Measurements from ENCODE around the gene PPP2R2D. TPM values are rescaled to one million over a fixed set of nuclear protein-coding genes. Genes with fewer than 3 reads are reported as not detected.
"Not testable (repeated sequence)": the region's sequence is repeated elsewhere in the genome, so short reads cannot be mapped to it uniquely, and the experiment has no call there.

Gene PPP2R2D
- total RNA-seq, 2 experiments from 2014 or later = 32.6 to 32.9 TPM

DNA sequence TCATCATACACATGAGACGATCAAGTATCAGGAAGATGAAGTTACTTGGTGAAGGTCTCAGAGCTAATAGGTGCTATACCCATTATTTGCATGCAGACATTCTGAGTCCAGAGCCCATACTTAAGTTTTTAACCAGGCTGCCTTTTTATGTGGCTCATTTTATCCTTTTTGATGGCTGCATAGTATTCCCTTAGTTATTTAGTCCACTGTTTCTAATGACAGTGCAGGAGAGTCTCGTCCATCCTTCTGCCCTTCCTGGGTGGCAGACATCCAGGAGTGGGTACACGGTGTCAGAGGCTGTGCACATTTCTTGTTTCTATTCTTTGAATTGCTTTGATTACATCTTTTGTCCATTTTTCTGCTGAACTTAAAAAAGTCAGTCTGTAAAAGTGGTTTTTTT is 11.8 kb downstream of the PPP2R2D start:
- no peaks in the 10 kb centered on the region for H3K27me3 ChIP-seq (ENCODE audit: control insufficient read depth in 1 of 2, insufficient read depth in 2 of 2, low read length in 2 of 2)
- CTCF ChIA-PET = interaction anchor here (1.1 kb wide), 1 partner anchor 27 kb away, joined by 3 read pairs; no protein-coding TSS in a partner anchor
- Mint-ChIP-seq H3K4me1 (ENCODE audit: low read depth) (peaks cover 86% of the 10 kb centered on the region), H3K27ac (peak overlapping the region; percentile 61), H3K36me3 (ENCODE audit: low read depth) (peaks cover 52% of the 10 kb centered on the region), H3K27me3 (no peaks in the 10 kb centered on the region), H3K4me3 (no peak overlapping the region), H3K9me3 (no peaks in the 10 kb centered on the region)
- H3K9me3 ChIP-seq (ENCODE audit: control insufficient read depth in 1 of 2, insufficient read depth in 1 of 2, low read length in 2 of 2) = no peaks in the 10 kb centered on the region
- intact Hi-C loops (cut with DNase I, micrococcal nuclease) = no loop called here
- ATAC-seq (ENCODE audit: poor library complexity) (no peak), DNase-seq (no peak)
- H3K36me3 ChIP-seq (ENCODE audit: insufficient read depth, low read length) = peaks cover 13% of the 10 kb centered on the region
- H3K4me1 ChIP-seq (ENCODE audit: insufficient read depth, low read length) = peaks cover 60% of the 10 kb centered on the region
- H3K4me3 ChIP-seq (ENCODE audit: low read length) = no peak overlapping the region
- no peak overlapping the region for H3K27ac ChIP-seq (ENCODE audit: low read depth in 1 of 2, low read length in 2 of 2)
- POLR2A ChIA-PET = interaction anchor here (2.8 kb wide), 1 partner anchor 12 kb away, joined by 13 read pairs; the partner anchor contains the start of gene PPP2R2D
- TF ChIP-seq, protein P1, sequence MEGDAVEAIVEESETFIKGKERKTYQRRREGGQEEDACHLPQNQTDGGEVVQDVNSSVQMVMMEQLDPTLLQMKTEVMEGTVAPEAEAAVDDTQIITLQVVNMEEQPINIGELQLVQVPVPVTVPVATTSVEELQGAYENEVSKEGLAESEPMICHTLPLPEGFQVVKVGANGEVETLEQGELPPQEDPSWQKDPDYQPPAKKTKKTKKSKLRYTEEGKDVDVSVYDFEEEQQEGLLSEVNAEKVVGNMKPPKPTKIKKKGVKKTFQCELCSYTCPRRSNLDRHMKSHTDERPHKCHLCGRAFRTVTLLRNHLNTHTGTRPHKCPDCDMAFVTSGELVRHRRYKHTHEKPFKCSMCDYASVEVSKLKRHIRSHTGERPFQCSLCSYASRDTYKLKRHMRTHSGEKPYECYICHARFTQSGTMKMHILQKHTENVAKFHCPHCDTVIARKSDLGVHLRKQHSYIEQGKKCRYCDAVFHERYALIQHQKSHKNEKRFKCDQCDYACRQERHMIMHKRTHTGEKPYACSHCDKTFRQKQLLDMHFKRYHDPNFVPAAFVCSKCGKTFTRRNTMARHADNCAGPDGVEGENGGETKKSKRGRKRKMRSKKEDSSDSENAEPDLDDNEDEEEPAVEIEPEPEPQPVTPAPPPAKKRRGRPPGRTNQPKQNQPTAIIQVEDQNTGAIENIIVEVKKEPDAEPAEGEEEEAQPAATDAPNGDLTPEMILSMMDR (IDR thresholded peaks at IDR 0.05) = no peak

DNA sequence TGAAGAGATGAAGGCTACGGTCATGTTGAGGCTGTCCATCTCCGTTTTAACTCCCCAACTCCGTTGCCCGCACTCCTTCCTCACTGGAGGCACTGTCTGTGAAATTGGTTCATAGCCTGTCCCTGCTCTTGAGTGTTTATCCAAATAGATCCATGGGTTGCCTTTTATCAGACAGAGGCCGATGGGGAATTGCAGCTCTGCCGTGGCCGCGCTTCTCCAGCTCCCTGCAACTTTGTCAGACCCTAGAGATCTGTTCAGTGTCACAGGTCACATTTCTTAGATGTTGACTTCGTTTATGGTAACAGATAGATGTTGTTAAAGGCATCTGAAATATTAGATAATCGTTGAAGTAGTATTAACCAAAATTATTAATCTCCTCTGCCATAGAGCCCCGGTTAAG is 14.7 kb downstream of the PPP2R2D start:
- H3K4me1 Mint-ChIP-seq (ENCODE audit: low read depth) = peaks cover 79% of the 10 kb centered on the region
- peaks cover 8% of the 10 kb centered on the region for H3K36me3 ChIP-seq (ENCODE audit: insufficient read depth, low read length)
- ATAC-seq (ENCODE audit: poor library complexity) (no peak), DNase-seq (no peak)
- H3K4me3 Mint-ChIP-seq = no peak overlapping the region
- TF ChIP-seq, protein P1 (IDR thresholded peaks at IDR 0.05) = no peak
- H3K27ac ChIP-seq (ENCODE audit: low read depth in 1 of 2, low read length in 2 of 2) = no peak overlapping the region
- no peak overlapping the region for H3K27ac Mint-ChIP-seq
- no peaks in the 10 kb centered on the region for H3K9me3 ChIP-seq (ENCODE audit: control insufficient read depth in 1 of 2, insufficient read depth in 1 of 2, low read length in 2 of 2)
- H3K27me3 ChIP-seq (ENCODE audit: control insufficient read depth in 1 of 2, insufficient read depth in 2 of 2, low read length in 2 of 2) = no peaks in the 10 kb centered on the region
- H3K36me3 Mint-ChIP-seq (ENCODE audit: low read depth) = peaks cover 26% of the 10 kb centered on the region
- H3K4me3 ChIP-seq (ENCODE audit: low read length) = no peak overlapping the region
- POLR2A ChIA-PET = no interaction called here
- H3K27me3 Mint-ChIP-seq = no peaks in the 10 kb centered on the region
- CTCF ChIA-PET = no interaction called here
- H3K4me1 ChIP-seq (ENCODE audit: insufficient read depth, low read length) = peaks cover 40% of the 10 kb centered on the region
- no peaks in the 10 kb centered on the region for H3K9me3 Mint-ChIP-seq
- intact Hi-C loops (cut with DNase I, micrococcal nuclease) = no loop called here

DNA sequence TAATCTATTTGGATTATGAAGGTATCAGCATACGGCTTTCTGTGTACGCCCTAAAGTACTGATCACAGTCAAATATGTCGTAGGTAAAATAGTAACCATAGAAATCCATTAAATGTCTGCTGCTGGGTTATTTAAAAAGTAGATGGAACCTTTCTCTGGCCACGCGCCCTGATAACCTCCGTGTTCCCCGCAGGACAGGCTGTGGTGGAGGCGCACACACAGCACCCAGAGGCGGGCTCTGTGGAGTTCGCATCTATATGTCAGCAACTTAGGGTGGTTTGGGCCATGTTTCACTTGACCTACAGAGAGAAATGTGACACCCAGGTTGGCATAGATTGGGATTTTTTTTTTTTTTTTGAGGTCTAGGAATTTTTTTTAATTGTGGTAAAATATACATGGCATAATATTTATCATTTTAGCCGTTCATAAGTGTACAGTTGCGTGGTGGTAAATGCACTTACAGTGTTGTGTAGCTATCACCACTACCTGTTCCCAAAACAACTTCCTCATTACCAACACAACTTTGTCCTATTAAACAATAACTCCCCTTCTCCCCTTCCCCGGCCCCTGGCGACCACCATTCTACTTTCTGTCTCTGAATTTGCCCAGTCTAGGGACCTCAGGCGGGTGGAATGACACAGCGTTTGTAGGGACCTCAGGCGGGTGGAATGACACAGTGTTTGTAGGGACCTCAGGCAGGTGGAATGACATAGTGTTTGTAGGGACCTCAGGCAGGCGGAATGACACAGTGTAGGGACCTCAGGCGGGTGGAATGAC is 15.4 kb downstream of the PPP2R2D start:
- H3K9me3 ChIP-seq (ENCODE audit: control insufficient read depth in 1 of 2, insufficient read depth in 1 of 2, low read length in 2 of 2) = no peaks in the 10 kb centered on the region
- ChIA-PET CTCF (no interaction called here), POLR2A (no interaction called here)
- H3K36me3 Mint-ChIP-seq (ENCODE audit: low read depth) = peaks cover 27% of the 10 kb centered on the region
- intact Hi-C loops (cut with DNase I, micrococcal nuclease) = no loop called here
- peaks cover 8% of the 10 kb centered on the region for H3K36me3 ChIP-seq (ENCODE audit: insufficient read depth, low read length)
- no peaks in the 10 kb centered on the region for H3K27me3 Mint-ChIP-seq
- DNase-seq (no peak), ATAC-seq (ENCODE audit: poor library complexity) (no peak)
- peak overlapping the region; percentile 15 for H3K4me3 Mint-ChIP-seq
- no peak overlapping the region for H3K27ac ChIP-seq (ENCODE audit: low read depth in 1 of 2, low read length in 2 of 2)
- H3K27me3 ChIP-seq (ENCODE audit: control insufficient read depth in 1 of 2, insufficient read depth in 2 of 2, low read length in 2 of 2) = no peaks in the 10 kb centered on the region
- H3K9me3 Mint-ChIP-seq = no peaks in the 10 kb centered on the region
- H3K4me1 Mint-ChIP-seq (ENCODE audit: low read depth) = peaks cover 79% of the 10 kb centered on the region
- H3K4me3 ChIP-seq (ENCODE audit: low read length) = no peak overlapping the region
- TF ChIP-seq, protein P1 (IDR thresholded peaks at IDR 0.05) = no peak
- H3K4me1 ChIP-seq (ENCODE audit: insufficient read depth, low read length) = peaks cover 35% of the 10 kb centered on the region
- H3K27ac Mint-ChIP-seq = no peak overlapping the region

DNA sequence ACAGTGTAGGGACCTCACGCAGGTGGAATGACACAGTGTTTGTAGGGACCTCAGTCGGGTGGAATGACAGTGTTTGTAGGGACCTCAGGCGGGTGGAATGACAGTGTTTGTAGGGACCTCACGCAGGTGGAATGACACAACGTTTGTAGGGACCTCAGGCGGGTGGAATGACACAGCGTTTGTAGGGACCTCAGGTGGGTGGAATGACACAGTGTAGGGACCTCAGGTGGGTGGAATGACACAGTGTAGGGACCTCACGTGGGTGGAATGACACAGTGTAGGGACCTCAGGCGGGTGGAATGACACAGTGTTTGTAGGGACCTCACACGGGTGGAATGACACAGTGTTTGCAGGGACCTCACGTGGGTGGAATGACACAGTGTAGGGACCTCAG is 16.0 kb downstream of the PPP2R2D start:
- Mint-ChIP-seq H3K4me1 (ENCODE audit: low read depth) (peaks cover 79% of the 10 kb centered on the region), H3K36me3 (ENCODE audit: low read depth) (peaks cover 24% of the 10 kb centered on the region)
- POLR2A ChIA-PET; DNase-seq; H3K4me3 Mint-ChIP-seq; CTCF ChIA-PET; intact Hi-C loops (cut with DNase I, micrococcal nuclease); H3K4me3 ChIP-seq (ENCODE audit: low read length); ATAC-seq (ENCODE audit: poor library complexity); H3K9me3 Mint-ChIP-seq; H3K9me3 ChIP-seq (ENCODE audit: control insufficient read depth in 1 of 2, insufficient read depth in 1 of 2, low read length in 2 of 2); H3K27me3 Mint-ChIP-seq; H3K27ac Mint-ChIP-seq; H3K27ac ChIP-seq (ENCODE audit: low read depth in 1 of 2, low read length in 2 of 2); H3K27me3 ChIP-seq (ENCODE audit: control insufficient read depth in 1 of 2, insufficient read depth in 2 of 2, low read length in 2 of 2); H3K36me3 ChIP-seq (ENCODE audit: insufficient read depth, low read length): not testable (repeated sequence)
- peaks cover 40% of the 10 kb centered on the region for H3K4me1 ChIP-seq (ENCODE audit: insufficient read depth, low read length)

DNA sequence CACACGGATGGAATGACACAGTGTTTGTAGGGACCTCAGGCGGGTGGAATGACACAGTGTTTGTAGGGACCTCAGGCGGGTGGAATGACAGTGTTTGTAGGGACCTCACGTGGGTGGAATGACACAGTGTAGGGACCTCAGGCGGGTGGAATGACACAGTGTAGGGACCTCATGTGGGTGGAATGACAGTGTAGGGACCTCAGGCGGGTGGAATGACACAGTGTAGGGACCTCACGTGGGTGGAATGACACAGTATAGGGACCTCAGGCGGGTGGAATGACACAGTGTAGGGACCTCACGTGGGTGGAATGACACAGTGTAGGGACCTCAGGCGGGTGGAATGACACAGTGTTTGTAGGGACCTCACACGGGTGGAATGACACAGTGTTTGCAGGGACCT is 16.7 kb downstream of the PPP2R2D start:
- H3K27me3 Mint-ChIP-seq; H3K4me3 Mint-ChIP-seq; H3K36me3 ChIP-seq (ENCODE audit: insufficient read depth, low read length); POLR2A ChIA-PET; H3K9me3 ChIP-seq (ENCODE audit: control insufficient read depth in 1 of 2, insufficient read depth in 1 of 2, low read length in 2 of 2); ATAC-seq (ENCODE audit: poor library complexity); intact Hi-C loops (cut with DNase I, micrococcal nuclease); CTCF ChIA-PET; H3K27me3 ChIP-seq (ENCODE audit: control insufficient read depth in 1 of 2, insufficient read depth in 2 of 2, low read length in 2 of 2); H3K4me3 ChIP-seq (ENCODE audit: low read length); DNase-seq; H3K27ac Mint-ChIP-seq; H3K27ac ChIP-seq (ENCODE audit: low read depth in 1 of 2, low read length in 2 of 2); H3K9me3 Mint-ChIP-seq: not testable (repeated sequence)
- H3K36me3 Mint-ChIP-seq (ENCODE audit: low read depth) = peaks cover 23% of the 10 kb centered on the region
- peaks cover 77% of the 10 kb centered on the region for H3K4me1 Mint-ChIP-seq (ENCODE audit: low read depth)
- H3K4me1 ChIP-seq (ENCODE audit: insufficient read depth, low read length) = peaks cover 35% of the 10 kb centered on the region

All from CD4-positive, alpha-beta T cell (primary cell).